Subcutaneous abdominal adipose tissue (tissue), 5 donors: Measurements from ENCODE around the gene WIZ.
A peak's percentile ranks its signal among the peaks of the same experiment; 100 is the strongest.
"Not testable (repeated sequence)": the region's sequence is repeated elsewhere in the genome, so short reads cannot be mapped to it uniquely, and the experiment has no call there.

Experiments used
- H3K27ac ChIP-seq: one replicate; pipeline ENCODE4 v1.7.0; 2013; ENCODE audit warnings: low read depth, mild to moderate bottlenecking, inconsistent platforms, low read length, moderate library complexity
- H3K27me3 ChIP-seq, 5 donors: one replicate each; pipeline ENCODE4 v1.7.0; 2013; ENCODE audit warnings: low read length in 5 of 5, inconsistent platforms in 1 of 5; ENCODE audit not compliant: control insufficient read depth in 5 of 5, insufficient read depth in 4 of 5
- H3K36me3 ChIP-seq, 5 donors: one replicate each; pipeline ENCODE4 v1.7.0; 2013; ENCODE audit warnings: low read length in 5 of 5; ENCODE audit not compliant: control insufficient read depth in 5 of 5, insufficient read depth in 5 of 5
- H3K4me1 ChIP-seq, 5 donors: one replicate each; pipeline ENCODE4 v1.7.0; 2013; ENCODE audit warnings: low read length in 5 of 5, mild to moderate bottlenecking in 3 of 5, moderate library complexity in 1 of 5; ENCODE audit not compliant: control insufficient read depth in 5 of 5, insufficient read depth in 5 of 5
- H3K4me3 ChIP-seq, 5 donors: one replicate each; pipeline ENCODE4 v1.7.0; 2013; ENCODE audit warnings: low read length in 5 of 5, low read depth in 1 of 5
- H3K9ac ChIP-seq, 5 donors: one replicate each; pipeline ENCODE4 v1.7.0; 2013; ENCODE audit warnings: low read length in 5 of 5, mild to moderate bottlenecking in 4 of 5, moderate library complexity in 3 of 5
- H3K9me3 ChIP-seq, 5 donors: one replicate each; pipeline ENCODE4 v1.7.0; 2013; ENCODE audit warnings: low read length in 5 of 5; ENCODE audit not compliant: control insufficient read depth in 5 of 5
- donor health status: healthy.
- donor health status: healthy.
- donor health status: healthy.
- donor health status: healthy.
- donor health status: healthy.

The WIZ gene

DNA sequence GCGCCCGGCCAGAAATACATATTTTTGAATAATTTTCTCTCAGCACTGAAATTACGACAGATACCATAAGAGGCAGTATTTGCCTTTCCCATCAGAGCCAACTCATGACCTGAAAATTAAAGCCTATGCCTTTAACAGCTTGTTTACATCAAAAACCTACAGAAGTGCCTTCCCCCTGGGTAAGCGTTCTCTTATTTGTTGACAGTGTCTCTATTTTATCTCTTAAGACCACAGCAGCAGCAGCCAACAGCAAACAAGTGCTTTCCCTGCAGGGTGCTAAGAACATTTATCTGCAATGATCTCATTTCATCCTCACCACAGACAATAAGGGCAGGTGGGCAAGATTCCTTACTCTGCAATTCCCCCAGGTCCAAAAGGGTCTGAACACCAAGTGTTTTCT is 36.9 kb downstream of the WIZ start:
- H3K9me3 ChIP-seq = no peaks in the 10 kb centered on the region
- H3K36me3 ChIP-seq = peaks cover 6 to 20% (median 17%) of the 10 kb centered on the region in 5 donors
- peak overlapping the region in 1 of 5 donors; percentile 5 for H3K4me3 ChIP-seq
- peak overlapping the region in 2 of 5 donors; percentile 10 to 26 for H3K9ac ChIP-seq
- peaks cover 3 to 56% (median 49%) of the 10 kb centered on the region in 5 donors for H3K4me1 ChIP-seq
- no peaks in the 10 kb centered on the region for H3K27me3 ChIP-seq
- H3K27ac ChIP-seq = no peak overlapping the region

- peaks cover 6 to 23% (median 16%) of the 10 kb centered on the region in 5 donors for H3K36me3 ChIP-seq
- H3K27ac ChIP-seq, H3K4me3 ChIP-seq, H3K9me3 ChIP-seq, H3K27me3 ChIP-seq: not testable (repeated sequence)
- H3K4me1 ChIP-seq = peaks cover 0 to 41% (median 34%) of the 10 kb centered on the region in 5 donors
- H3K9ac ChIP-seq = peak overlapping the region in 1 of 5 donors; percentile 31
Observed at GRCh38 chr19:15411351-15411750, 38.4 kb downstream of the WIZ start.

- Histone ChIP-seq H3K9ac (peak overlapping the region in 2 of 5 donors; percentile 4 to 44), H3K27ac (no peak overlapping the region), H3K27me3 (no peaks in the 10 kb centered on the region), H3K4me1 (peaks cover 8 to 48% (median 33%) of the 10 kb centered on the region in 5 donors), H3K9me3 (no peaks in the 10 kb centered on the region), H3K36me3 (peaks cover 6 to 54% (median 51%) of the 10 kb centered on the region in 5 donors), H3K4me3 (no peak overlapping the region)
Observed at GRCh38 chr19:15404780-15405211, 45.0 kb downstream of the WIZ start.

- Histone ChIP-seq H3K9ac (peak overlapping the region in 4 of 5 donors; percentile 4 to 46 (median 21)), H3K27me3 (no peaks in the 10 kb centered on the region), H3K36me3 (peaks cover 3 to 54% (median 51%) of the 10 kb centered on the region in 5 donors), H3K4me3 (no peak overlapping the region), H3K9me3 (no peaks in the 10 kb centered on the region), H3K4me1 (peaks cover 8 to 43% (median 33%) of the 10 kb centered on the region in 5 donors), H3K27ac (no peak overlapping the region)
Observed at GRCh38 chr19:15404097-15404779, 45.5 kb downstream of the WIZ start.

DNA sequence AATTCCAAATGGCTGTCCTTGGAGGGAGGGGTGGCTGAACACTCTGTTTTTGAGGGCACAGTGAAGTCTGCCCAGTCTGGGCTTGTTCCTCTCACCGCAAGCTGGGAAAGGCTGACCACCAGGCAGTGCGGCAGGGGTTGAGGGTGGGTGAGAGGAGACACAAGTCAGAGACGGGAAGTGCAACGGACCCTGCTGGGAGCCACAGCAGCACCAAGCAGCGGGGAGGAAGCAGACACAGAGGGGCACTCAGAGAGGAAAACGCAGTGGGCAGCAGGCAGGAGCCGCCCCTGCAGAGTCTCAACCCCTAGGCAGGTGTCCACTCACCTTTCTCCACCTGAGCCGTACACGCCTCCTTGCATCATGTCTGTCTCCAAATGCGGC is 46.6 kb downstream of the WIZ start:
- Histone ChIP-seq H3K27ac (no peak overlapping the region), H3K36me3 (peaks cover 0 to 63% (median 60%) of the 10 kb centered on the region in 5 donors), H3K4me3 (no peak overlapping the region), H3K9me3 (no peaks in the 10 kb centered on the region), H3K27me3 (no peaks in the 10 kb centered on the region), H3K4me1 (peaks cover 8 to 43% (median 33%) of the 10 kb centered on the region in 5 donors), H3K9ac (no peak overlapping the region)

GRCh38 chr19:15402411-15403150 is 47.2 kb downstream of the WIZ start:
- peaks cover 8 to 43% (median 33%) of the 10 kb centered on the region in 5 donors for H3K4me1 ChIP-seq
- no peak overlapping the region for H3K9ac ChIP-seq
- no peaks in the 10 kb centered on the region for H3K27me3 ChIP-seq
- no peak overlapping the region for H3K4me3 ChIP-seq
- no peaks in the 10 kb centered on the region for H3K9me3 ChIP-seq
- H3K27ac ChIP-seq = no peak overlapping the region
- peaks cover 0 to 67% (median 62%) of the 10 kb centered on the region in 5 donors for H3K36me3 ChIP-seq

GRCh38 chr19:15401397-15401710 is 48.4 kb downstream of the WIZ start:
- H3K36me3 ChIP-seq = peaks cover 0 to 80% (median 70%) of the 10 kb centered on the region in 5 donors
- no peaks in the 10 kb centered on the region for H3K27me3 ChIP-seq
- H3K4me1 ChIP-seq = peaks cover 8 to 43% (median 33%) of the 10 kb centered on the region in 5 donors
- H3K27ac ChIP-seq = no peak overlapping the region
- H3K9me3 ChIP-seq = no peaks in the 10 kb centered on the region
- no peak overlapping the region for H3K9ac ChIP-seq
- no peak overlapping the region for H3K4me3 ChIP-seq

GRCh38 chr19:15400521-15401396 is 49.0 kb downstream of the WIZ start:
- Histone ChIP-seq H3K27ac (no peak overlapping the region), H3K36me3 (peaks cover 0 to 85% (median 73%) of the 10 kb centered on the region in 5 donors), H3K4me3 (no peak overlapping the region), H3K27me3 (no peaks in the 10 kb centered on the region), H3K4me1 (peaks cover 8 to 43% (median 33%) of the 10 kb centered on the region in 5 donors), H3K9ac (no peak overlapping the region), H3K9me3 (no peaks in the 10 kb centered on the region)

DNA sequence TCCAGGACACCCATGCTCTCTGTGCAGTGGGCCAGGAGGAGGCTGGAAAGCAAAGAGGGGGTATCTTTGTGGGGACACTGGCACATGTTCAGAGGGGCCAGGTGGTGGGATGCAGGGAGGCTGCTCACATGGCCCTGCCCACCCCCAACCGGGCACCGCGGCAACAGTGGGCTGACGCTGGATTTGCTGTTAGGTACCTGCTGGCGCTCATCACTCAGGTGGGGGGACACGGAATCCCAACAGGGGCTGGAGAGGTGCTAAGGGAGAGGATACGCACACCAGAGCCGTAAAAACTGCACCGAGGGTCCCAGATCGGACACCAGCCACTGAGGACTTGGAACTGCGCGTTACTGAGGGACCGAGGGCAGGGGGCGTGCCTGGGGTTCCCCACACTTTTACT is 50.1 kb downstream of the WIZ start:
- H3K9me3 ChIP-seq = no peaks in the 10 kb centered on the region
- H3K4me3 ChIP-seq = no peak overlapping the region
- H3K9ac ChIP-seq = no peak overlapping the region
- peaks cover 0 to 86% (median 79%) of the 10 kb centered on the region in 5 donors for H3K36me3 ChIP-seq
- H3K4me1 ChIP-seq = peaks cover 5 to 38% (median 31%) of the 10 kb centered on the region in 5 donors
- no peak overlapping the region for H3K27ac ChIP-seq
- H3K27me3 ChIP-seq = no peaks in the 10 kb centered on the region
